ENCODE measurements around the gene BHLHE23.
"Not testable (repeated sequence)": the region's sequence is repeated elsewhere in the genome, so short reads cannot be mapped to it uniquely, and the experiment has no call there.

GRCh38 chr20:63034710-63035602 is 28.2 kb upstream of the BHLHE23 start:
- TF ChIP-seq CTCF, POLR2A (IDR thresholded peaks at IDR 0.05): not testable (repeated sequence)

Data from tibial nerve (tissue), 3 donors.